HEK293 (cell line): ENCODE results near the gene CXorf58.

Source experiments
- CTCF ChIA-PET: fragments of 350-600 bp; formaldehyde crosslinking; extraction: SDS; loops from one replicate; lab custom pipeline; 2021; ENCODE audit warnings: antibody characterized with exemption; lab: Yijun Ruan, JAX
- POLR2A ChIA-PET: fragments of 300-600 bp; formaldehyde crosslinking; extraction: SDS; loops from one replicate; lab custom pipeline; 2020; ENCODE audit warnings: antibody characterized with exemption, inconsistent platforms; lab: Yijun Ruan, JAX
- H3K27ac ChIP-seq: fragments of 200-500 bp; sonication (Bioruptor generic); 2 replicates; pipeline ENCODE4 v1.5.1; 2014; ENCODE audit warnings: low read depth, low read length, control low read depth, inconsistent platforms; ENCODE audit errors: extremely low read depth
- H3K36me3 ChIP-seq, 2 experiments: fragments of 200-500 bp in 1 of 2; sonication (Bioruptor generic) in 1 of 2; 1 replicate in 1 of 2; 2 replicates in 1 of 2; pipeline ENCODE4 v1.5.1; 2014 to 2017; ENCODE audit warnings: inconsistent platforms in 2 of 2, low read length in 2 of 2; ENCODE audit not compliant: control insufficient read depth in 2 of 2, insufficient read depth in 1 of 2
- H3K4me1 ChIP-seq: fragments of 200-500 bp; sonication (Bioruptor generic); 2 replicates; pipeline ENCODE4 v1.5.1; 2014; ENCODE audit warnings: mild to moderate bottlenecking, low read length, inconsistent platforms; ENCODE audit not compliant: control insufficient read depth, insufficient read depth
- H3K4me3 ChIP-seq: 2 replicates; pipeline ENCODE4 v1.5.1; 2011; ENCODE audit warnings: low read depth, mild to moderate bottlenecking, control low read depth, low read length, moderate library complexity
- H3K9me3 ChIP-seq: fragments of 200-500 bp; sonication (Bioruptor generic); 2 replicates; pipeline ENCODE4 v1.5.1; 2014; ENCODE audit warnings: low read depth, low read length, inconsistent platforms; ENCODE audit not compliant: control insufficient read depth, insufficient read depth
- CTCF ChIP-seq: fragments of 450-650 bp; formaldehyde crosslinking; IDR thresholded peaks from 2 replicates; pipeline ENCODE4 v1.5.1; 2016; ENCODE audit warnings: missing biosample characterization, missing genetic modification characterization
- PRDM10 ChIP-seq: fragments of 450-650 bp; formaldehyde crosslinking; IDR thresholded peaks from 2 replicates; pipeline ENCODE4 v1.5.1; 2016; ENCODE audit warnings: missing biosample characterization, missing genetic modification characterization
- SETDB1 ChIP-seq: IDR thresholded peaks from one replicate; pipeline ENCODE4 v1.6.1; 2017; ENCODE audit warnings: mild to moderate bottlenecking, low read length, moderate library complexity, mixed read lengths; ENCODE audit not compliant: insufficient read length
- SP7 ChIP-seq: fragments of 450-650 bp; formaldehyde crosslinking; IDR thresholded peaks from 2 replicates; pipeline ENCODE4 v1.5.1; 2016; ENCODE audit warnings: missing biosample characterization, missing genetic modification characterization
- YY2 ChIP-seq: fragments of 450-650 bp; formaldehyde crosslinking; IDR thresholded peaks from 2 replicates; pipeline ENCODE4 v1.5.1; 2016; ENCODE audit warnings: missing biosample characterization, missing genetic modification characterization
- ZFP3 ChIP-seq: fragments of 450-650 bp; formaldehyde crosslinking; IDR thresholded peaks from 2 replicates; pipeline ENCODE4 v1.5.1; 2016; ENCODE audit warnings: low read depth, missing biosample characterization, missing genetic modification characterization
- ZNF121 ChIP-seq: fragments of 450-650 bp; formaldehyde crosslinking; IDR thresholded peaks from 2 replicates; pipeline ENCODE4 v1.5.1; 2016; ENCODE audit warnings: missing biosample characterization, missing genetic modification characterization
- ZNF23 ChIP-seq: fragments of 450-650 bp; formaldehyde crosslinking; IDR thresholded peaks from 2 replicates; pipeline ENCODE4 v1.5.1; 2016; ENCODE audit warnings: missing biosample characterization, missing genetic modification characterization, borderline replicate concordance
- ZNF654 ChIP-seq: fragments of 450-650 bp; formaldehyde crosslinking; IDR thresholded peaks from 2 replicates; pipeline ENCODE4 v1.5.1; 2016; ENCODE audit warnings: low read depth, missing biosample characterization, missing genetic modification characterization
- ZSCAN18 ChIP-seq: fragments of 450-650 bp; formaldehyde crosslinking; IDR thresholded peaks from 2 replicates; pipeline ENCODE4 v1.5.1; 2016; ENCODE audit warnings: missing biosample characterization, missing genetic modification characterization
- TF ChIP-seq, protein P1 (sequence below): fragments of 450-650 bp; formaldehyde crosslinking; conservative IDR thresholded peaks from 2 replicates; pipeline ENCODE4 v1.5.1; 2016; ENCODE audit warnings: low read depth, missing biosample characterization, missing genetic modification characterization
- TF ChIP-seq, protein P2 (sequence below): fragments of 450-650 bp; formaldehyde crosslinking; IDR thresholded peaks from 2 replicates; pipeline ENCODE4 v1.5.1; 2017; ENCODE audit warnings: missing biosample characterization, missing genetic modification characterization

CXorf58 gene

DNA sequence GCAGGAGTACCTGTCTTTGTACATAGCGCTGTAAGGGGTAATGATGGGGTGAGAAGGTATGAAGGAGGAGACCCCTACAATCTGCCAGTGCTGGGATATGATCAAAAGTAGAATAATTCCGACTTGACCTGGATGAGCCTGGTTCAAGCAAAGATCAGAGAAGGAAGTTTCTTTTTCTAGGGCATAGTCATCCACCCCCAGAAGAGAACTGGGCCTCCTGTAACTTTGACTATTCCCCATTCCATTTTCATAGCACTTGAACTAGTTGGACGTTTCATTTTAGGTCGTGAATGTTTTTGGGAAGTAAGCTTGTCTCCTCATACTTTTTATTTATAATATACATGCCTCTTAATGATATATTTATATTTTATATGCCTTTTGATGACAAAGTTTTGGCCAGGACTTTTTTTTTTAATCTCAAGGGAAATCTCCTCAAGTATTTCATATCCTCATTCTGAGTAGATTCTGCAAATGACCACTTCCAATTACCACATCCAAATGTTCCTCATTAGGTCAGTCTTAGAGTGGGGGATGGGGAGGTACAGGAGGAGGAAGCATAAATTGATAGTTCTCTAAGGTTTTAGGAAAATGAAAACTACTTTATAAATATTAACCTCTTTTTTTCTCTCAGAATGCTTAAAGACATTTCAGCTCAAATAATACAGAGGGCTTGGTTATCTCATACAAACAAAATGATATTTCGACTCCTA is 3.5 kb downstream of the CXorf58 start:
- ChIA-PET POLR2A (no interaction called here), CTCF (interaction anchor here (0.6 kb wide), 2 partner anchors 108 to 217 kb away, joined by 3 read pairs; no protein-coding TSS in a partner anchor)
- no peak for TF ChIP-seq PRDM10 (tag by site-specific recombination)
- no peak for TF ChIP-seq ZSCAN18 (tag by site-specific recombination)
- TF ChIP-seq YY2 (tag by site-specific recombination): no peak
- no peak overlapping the region for H3K27ac ChIP-seq
- no peak overlapping the region for H3K4me3 ChIP-seq
- H3K9me3 ChIP-seq: no peaks in the 10 kb centered on the region
- no peaks in the 10 kb centered on the region for H3K36me3 ChIP-seq
- H3K4me1 ChIP-seq: 0 out of 2 replicates have a peak, but pooled peaks cover 3% of the 10 kb centered on the region

- ChIA-PET CTCF (interaction anchor here (0.6 to 0.8 kb wide), 3 partner anchors 16 to 580 kb away, joined by 3 to 4 read pairs (median 3); no protein-coding TSS in a partner anchor), POLR2A (no interaction called here)
- H3K4me3 ChIP-seq: no peak overlapping the region
Measured at GRCh38 chrX:23919148-23919547, 11.3 kb downstream of the CXorf58 start.

GRCh38 chrX:23919706-23920320 is 12.0 kb downstream of the CXorf58 start:
- H3K36me3 ChIP-seq: no peaks in the 10 kb centered on the region
- H3K9me3 ChIP-seq: no peaks in the 10 kb centered on the region
- H3K4me3 ChIP-seq: no peak overlapping the region
- peaks cover 3% of the 10 kb centered on the region; the same call in 1 of the 2 replicates for H3K4me1 ChIP-seq
- TF ChIP-seq ZFP3 (0 out of 2 replicates have a peak, but pooled peaks have one; percentile 27), CTCF (tag by site-specific recombination) (peak; percentile 62), SP7 (tag by site-specific recombination) (no peak), PRDM10 (tag by site-specific recombination) (peak; percentile 51), ZNF23 (tag by site-specific recombination) (no peak), ZNF654 (tag by site-specific recombination) (peak; percentile 64)
- TF ChIP-seq, protein P1, sequence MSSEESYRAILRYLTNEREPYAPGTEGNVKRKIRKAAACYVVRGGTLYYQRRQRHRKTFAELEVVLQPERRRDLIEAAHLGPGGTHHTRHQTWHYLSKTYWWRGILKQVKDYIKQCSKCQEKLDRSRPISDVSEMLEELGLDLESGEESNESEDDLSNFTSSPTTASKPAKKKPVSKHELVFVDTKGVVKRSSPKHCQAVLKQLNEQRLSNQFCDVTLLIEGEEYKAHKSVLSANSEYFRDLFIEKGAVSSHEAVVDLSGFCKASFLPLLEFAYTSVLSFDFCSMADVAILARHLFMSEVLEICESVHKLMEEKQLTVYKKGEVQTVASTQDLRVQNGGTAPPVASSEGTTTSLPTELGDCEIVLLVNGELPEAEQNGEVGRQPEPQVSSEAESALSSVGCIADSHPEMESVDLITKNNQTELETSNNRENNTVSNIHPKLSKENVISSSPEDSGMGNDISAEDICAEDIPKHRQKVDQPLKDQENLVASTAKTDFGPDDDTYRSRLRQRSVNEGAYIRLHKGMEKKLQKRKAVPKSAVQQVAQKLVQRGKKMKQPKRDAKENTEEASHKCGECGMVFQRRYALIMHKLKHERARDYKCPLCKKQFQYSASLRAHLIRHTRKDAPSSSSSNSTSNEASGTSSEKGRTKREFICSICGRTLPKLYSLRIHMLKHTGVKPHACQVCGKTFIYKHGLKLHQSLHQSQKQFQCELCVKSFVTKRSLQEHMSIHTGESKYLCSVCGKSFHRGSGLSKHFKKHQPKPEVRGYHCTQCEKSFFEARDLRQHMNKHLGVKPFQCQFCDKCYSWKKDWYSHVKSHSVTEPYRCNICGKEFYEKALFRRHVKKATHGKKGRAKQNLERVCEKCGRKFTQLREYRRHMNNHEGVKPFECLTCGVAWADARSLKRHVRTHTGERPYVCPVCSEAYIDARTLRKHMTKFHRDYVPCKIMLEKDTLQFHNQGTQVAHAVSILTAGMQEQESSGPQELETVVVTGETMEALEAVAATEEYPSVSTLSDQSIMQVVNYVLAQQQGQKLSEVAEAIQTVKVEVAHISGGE: no peak
- TF ChIP-seq, protein P2, sequence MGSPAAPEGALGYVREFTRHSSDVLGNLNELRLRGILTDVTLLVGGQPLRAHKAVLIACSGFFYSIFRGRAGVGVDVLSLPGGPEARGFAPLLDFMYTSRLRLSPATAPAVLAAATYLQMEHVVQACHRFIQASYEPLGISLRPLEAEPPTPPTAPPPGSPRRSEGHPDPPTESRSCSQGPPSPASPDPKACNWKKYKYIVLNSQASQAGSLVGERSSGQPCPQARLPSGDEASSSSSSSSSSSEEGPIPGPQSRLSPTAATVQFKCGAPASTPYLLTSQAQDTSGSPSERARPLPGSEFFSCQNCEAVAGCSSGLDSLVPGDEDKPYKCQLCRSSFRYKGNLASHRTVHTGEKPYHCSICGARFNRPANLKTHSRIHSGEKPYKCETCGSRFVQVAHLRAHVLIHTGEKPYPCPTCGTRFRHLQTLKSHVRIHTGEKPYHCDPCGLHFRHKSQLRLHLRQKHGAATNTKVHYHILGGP (tag by site-specific recombination): peak; percentile 87
- ChIA-PET CTCF (interaction anchor here (0.6 to 0.8 kb wide), 3 partner anchors 17 to 150 kb away, joined by 3 to 4 read pairs (median 4); no protein-coding TSS in a partner anchor), POLR2A (no interaction called here)
- H3K27ac ChIP-seq: no peak overlapping the region

More at GRCh38 chrX:23919148-23919547, 11.3 kb downstream of the CXorf58 start:
- Histone ChIP-seq H3K4me1 (peaks cover 3% of the 10 kb centered on the region; the same call in 1 of the 2 replicates), H3K9me3 (no peaks in the 10 kb centered on the region), H3K36me3 (no peaks in the 10 kb centered on the region), H3K27ac (no peak overlapping the region)
- TF ChIP-seq SETDB1 (peak; percentile 91), ZNF121 (tag by site-specific recombination) (no peak)
